ENCODE measurements around the gene CACNA1B.

CACNA1B gene

GRCh38 chr9:138115506-138115905 lies 237.9 kb downstream of the CACNA1B start:
- H3K9me3 Mint-ChIP-seq, result no peaks in the 10 kb centered on the region
- DNase-seq (no peak), ATAC-seq (replicated peaks) (no peak)
- no peak overlapping the region for H3K4me3 Mint-ChIP-seq
- H3K4me1 Mint-ChIP-seq (ENCODE audit: low read depth in 2 of 2), result no peaks in the 10 kb centered on the region
- no peaks in the 10 kb centered on the region for H3K36me3 Mint-ChIP-seq (ENCODE audit: insufficient read depth)
- no peak overlapping the region for H3K27ac Mint-ChIP-seq
- peaks cover 29 to 75% of the 10 kb centered on the region in 2 donors for H3K27me3 Mint-ChIP-seq

- Mint-ChIP-seq H3K27me3 (peaks cover 29 to 79% of the 10 kb centered on the region in 2 donors), H3K27ac (peak overlapping the region in 1 of 2 donors; percentile 16), H3K4me3 (no peak overlapping the region), H3K36me3 (ENCODE audit: insufficient read depth) (no peaks in the 10 kb centered on the region), H3K9me3 (no peaks in the 10 kb centered on the region), H3K4me1 (ENCODE audit: low read depth in 2 of 2) (no peaks in the 10 kb centered on the region)
- ATAC-seq (replicated peaks) (no peak), DNase-seq (no peak)
Observed at GRCh38 chr9:138116521-138116920, 238.9 kb downstream of the CACNA1B start.

- peaks cover 23 to 77% of the 10 kb centered on the region in 2 donors for H3K27me3 Mint-ChIP-seq
- no peaks in the 10 kb centered on the region for H3K4me1 Mint-ChIP-seq (ENCODE audit: low read depth in 2 of 2)
- H3K9me3 Mint-ChIP-seq, result no peaks in the 10 kb centered on the region
- ATAC-seq (replicated peaks) (no peak), DNase-seq (no peak)
- no peak overlapping the region for H3K27ac Mint-ChIP-seq
- no peak overlapping the region for H3K4me3 Mint-ChIP-seq
- H3K36me3 Mint-ChIP-seq (ENCODE audit: insufficient read depth), result no peaks in the 10 kb centered on the region
Observed at GRCh38 chr9:138117101-138117750, 239.6 kb downstream of the CACNA1B start.

GRCh38 chr9:138117836-138118235 lies 240.3 kb downstream of the CACNA1B start:
- no peak for ATAC-seq (replicated peaks)
- peaks cover 17 to 71% of the 10 kb centered on the region in 2 donors for H3K27me3 Mint-ChIP-seq
- H3K36me3 Mint-ChIP-seq (ENCODE audit: insufficient read depth), result no peaks in the 10 kb centered on the region
- H3K4me3 Mint-ChIP-seq, result no peak overlapping the region
- no peaks in the 10 kb centered on the region for H3K9me3 Mint-ChIP-seq
- DNase-seq, result no peak
- H3K4me1 Mint-ChIP-seq (ENCODE audit: low read depth in 2 of 2), result no peaks in the 10 kb centered on the region
- no peak overlapping the region for H3K27ac Mint-ChIP-seq

GRCh38 chr9:138118601-138119071 lies 241.1 kb downstream of the CACNA1B start:
- Mint-ChIP-seq H3K4me3 (no peak overlapping the region), H3K36me3 (ENCODE audit: insufficient read depth) (no peaks in the 10 kb centered on the region), H3K4me1 (ENCODE audit: low read depth in 2 of 2) (no peaks in the 10 kb centered on the region), H3K27me3 (peaks cover 11 to 63% of the 10 kb centered on the region in 2 donors), H3K9me3 (no peaks in the 10 kb centered on the region), H3K27ac (no peak overlapping the region)
- no peak for ATAC-seq (replicated peaks)
- DNase-seq, result no peak

- Mint-ChIP-seq H3K9me3 (no peaks in the 10 kb centered on the region), H3K36me3 (ENCODE audit: insufficient read depth) (no peaks in the 10 kb centered on the region)
Observed at GRCh38 chr9:138119202-138120027, 241.8 kb downstream of the CACNA1B start.

GRCh38 chr9:138120072-138120471 lies 242.5 kb downstream of the CACNA1B start:
- Mint-ChIP-seq H3K4me1 (ENCODE audit: low read depth in 2 of 2) (no peaks in the 10 kb centered on the region), H3K27me3 (peaks cover 11 to 54% of the 10 kb centered on the region in 2 donors), H3K9me3 (no peaks in the 10 kb centered on the region), H3K36me3 (ENCODE audit: insufficient read depth) (no peaks in the 10 kb centered on the region), H3K27ac (no peak overlapping the region), H3K4me3 (no peak overlapping the region)
- ATAC-seq (replicated peaks) (no peak), DNase-seq (no peak)

More at GRCh38 chr9:138119202-138120027, 241.8 kb downstream of the CACNA1B start:
- DNase-seq (no peak), ATAC-seq (replicated peaks) (no peak)
- Mint-ChIP-seq H3K4me3 (no peak overlapping the region), H3K4me1 (ENCODE audit: low read depth in 2 of 2) (no peaks in the 10 kb centered on the region), H3K27ac (no peak overlapping the region), H3K27me3 (peaks cover 11 to 61% of the 10 kb centered on the region in 2 donors)

- Mint-ChIP-seq H3K4me3 (no peak overlapping the region), H3K9me3 (no peaks in the 10 kb centered on the region)
Observed at GRCh38 chr9:138120511-138121437, 243.2 kb downstream of the CACNA1B start.

GRCh38 chr9:138121438-138122050 lies 244.0 kb downstream of the CACNA1B start:
- Mint-ChIP-seq H3K9me3 (no peaks in the 10 kb centered on the region), H3K27me3 (peaks cover 11 to 42% of the 10 kb centered on the region in 2 donors), H3K4me1 (ENCODE audit: low read depth in 2 of 2) (no peaks in the 10 kb centered on the region), H3K36me3 (ENCODE audit: insufficient read depth) (peaks cover 4% of the 10 kb centered on the region), H3K27ac (no peak overlapping the region), H3K4me3 (no peak overlapping the region)
- ATAC-seq (replicated peaks), result no peak
- no peak for DNase-seq

More at GRCh38 chr9:138120511-138121437, 243.2 kb downstream of the CACNA1B start:
- H3K36me3 Mint-ChIP-seq (ENCODE audit: insufficient read depth), result peaks cover 4% of the 10 kb centered on the region
- H3K27ac Mint-ChIP-seq, result no peak overlapping the region
- DNase-seq (no peak), ATAC-seq (replicated peaks) (no peak)
- no peaks in the 10 kb centered on the region for H3K4me1 Mint-ChIP-seq (ENCODE audit: low read depth in 2 of 2)
- peaks cover 11 to 49% of the 10 kb centered on the region in 2 donors for H3K27me3 Mint-ChIP-seq

GRCh38 chr9:138122201-138122600 lies 244.6 kb downstream of the CACNA1B start:
- Mint-ChIP-seq H3K9me3 (no peaks in the 10 kb centered on the region), H3K27ac (no peak overlapping the region), H3K4me1 (ENCODE audit: low read depth in 2 of 2) (no peaks in the 10 kb centered on the region), H3K4me3 (no peak overlapping the region), H3K27me3 (peaks cover 6 to 35% of the 10 kb centered on the region in 2 donors), H3K36me3 (ENCODE audit: insufficient read depth) (peaks cover 5% of the 10 kb centered on the region)
- ATAC-seq (replicated peaks) (no peak), DNase-seq (no peak)

- Mint-ChIP-seq H3K27ac (no peak overlapping the region), H3K9me3 (no peaks in the 10 kb centered on the region), H3K36me3 (ENCODE audit: insufficient read depth) (peaks cover 8% of the 10 kb centered on the region), H3K4me1 (ENCODE audit: low read depth in 2 of 2) (no peaks in the 10 kb centered on the region), H3K27me3 (peaks cover 2 to 30% of the 10 kb centered on the region in 2 donors), H3K4me3 (no peak overlapping the region)
- DNase-seq (no peak), ATAC-seq (replicated peaks) (no peak)
Observed at GRCh38 chr9:138122676-138123075, 245.1 kb downstream of the CACNA1B start.

- H3K27me3 Mint-ChIP-seq, result peaks cover 0 to 26% of the 10 kb centered on the region in 2 donors
- H3K27ac Mint-ChIP-seq, result no peak overlapping the region
- no peak for ATAC-seq (replicated peaks)
Observed at GRCh38 chr9:138123086-138123485, 245.5 kb downstream of the CACNA1B start.

More at GRCh38 chr9:138123086-138123485, 245.5 kb downstream of the CACNA1B start:
- peaks cover 8% of the 10 kb centered on the region for H3K36me3 Mint-ChIP-seq (ENCODE audit: insufficient read depth)
- H3K9me3 Mint-ChIP-seq, result no peaks in the 10 kb centered on the region
- DNase-seq, result no peak
- no peaks in the 10 kb centered on the region for H3K4me1 Mint-ChIP-seq (ENCODE audit: low read depth in 2 of 2)
- no peak overlapping the region for H3K4me3 Mint-ChIP-seq
